ENCODE measurements around the gene PRELP. TPM values are rescaled to one million over a fixed set of nuclear protein-coding genes. Genes with fewer than 3 reads are reported as not detected.

The PRELP gene
- total RNA-seq, 1 experiment from 2014 or later, result not detected

- in situ Hi-C loops (cut with HindIII; ENCODE audit: low pct_unique_long_range_greater_than_20kb, low sequenced_read_pairs), result no loop called here
- DNase-seq (ENCODE audit: low read depth), result no peak
Measured at GRCh38 chr1:203493901-203494300, 18.3 kb downstream of the PRELP start, which contains the start of gene OPTC. Gene OPTC, plus strand, starts transcription at chr1:203494153. Its CDS starts 1,853 bp downstream, at chr1:203496006.

DNA sequence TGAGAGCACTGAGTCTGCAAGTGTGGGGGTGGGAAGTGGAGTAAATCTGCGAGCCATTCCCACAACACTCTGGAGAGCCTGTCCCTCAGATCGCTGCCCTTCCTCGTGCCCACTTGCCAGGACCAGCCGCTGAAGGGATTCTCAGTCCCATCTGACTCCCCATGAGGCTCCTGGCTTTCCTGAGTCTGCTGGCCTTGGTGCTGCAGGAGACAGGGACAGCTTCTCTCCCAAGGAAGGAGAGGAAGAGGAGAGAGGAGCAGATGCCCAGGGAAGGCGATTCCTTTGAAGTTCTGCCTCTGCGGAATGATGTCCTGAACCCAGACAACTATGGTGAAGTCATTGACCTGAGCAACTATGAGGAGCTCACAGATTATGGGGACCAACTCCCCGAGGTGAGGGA lies 20.2 kb downstream of the PRELP start:
- in situ Hi-C loops (cut with HindIII; ENCODE audit: low pct_unique_long_range_greater_than_20kb, low sequenced_read_pairs), result no loop called here
- no peak for DNase-seq (ENCODE audit: low read depth)

DNA sequence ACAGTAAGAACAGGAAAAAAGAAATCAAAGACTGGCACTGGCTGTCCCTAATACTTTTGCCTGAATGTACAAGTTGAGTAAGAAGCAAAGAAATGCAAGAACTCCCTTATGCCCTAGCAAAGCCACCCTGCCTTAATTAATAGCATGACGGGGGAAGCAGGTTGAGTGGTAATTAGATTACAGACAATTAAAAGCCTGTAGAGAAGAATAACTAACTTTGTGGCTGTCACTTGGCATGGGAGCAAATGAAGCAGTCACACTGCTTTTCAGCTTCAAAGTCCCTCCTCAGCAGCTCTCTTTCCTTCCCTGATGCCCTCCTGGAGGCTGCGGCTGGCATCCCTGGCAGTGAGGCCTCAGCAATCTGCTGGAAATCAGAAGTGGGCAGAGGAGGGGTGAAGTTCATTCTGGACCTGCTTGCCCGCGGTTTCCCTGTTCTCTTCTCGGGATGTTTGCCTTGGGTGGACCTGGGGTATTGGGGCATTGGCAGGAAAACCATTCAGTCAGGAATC lies 21.7 kb downstream of the PRELP start:
- no peak for DNase-seq (ENCODE audit: low read depth)
- in situ Hi-C loops (cut with HindIII; ENCODE audit: low pct_unique_long_range_greater_than_20kb, low sequenced_read_pairs), result no loop called here

DNA sequence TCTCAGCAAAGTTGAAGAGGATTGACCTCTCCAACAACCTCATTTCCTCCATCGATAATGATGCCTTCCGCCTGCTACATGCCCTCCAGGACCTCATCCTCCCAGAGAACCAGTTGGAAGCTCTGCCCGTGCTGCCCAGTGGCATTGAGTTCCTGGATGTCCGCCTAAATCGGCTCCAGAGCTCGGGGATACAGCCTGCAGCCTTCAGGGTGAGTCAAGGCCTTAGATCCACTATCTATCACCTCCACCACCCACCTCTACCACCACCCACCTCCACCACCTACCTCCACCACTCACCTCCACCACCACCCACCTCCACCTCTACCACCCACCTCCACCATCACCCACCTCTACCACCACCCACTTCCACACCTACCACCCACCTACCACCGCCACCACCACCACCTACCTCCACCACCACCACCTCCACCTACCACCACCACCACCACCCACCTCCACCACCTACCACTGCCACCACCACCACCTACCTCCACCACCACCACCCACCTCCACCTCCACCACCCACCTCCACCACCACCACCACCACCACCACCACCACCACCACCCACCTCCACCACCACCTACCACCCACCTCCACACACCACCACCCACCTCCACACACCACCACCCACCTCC lies 24.2 kb downstream of the PRELP start:
- in situ Hi-C loops (cut with HindIII; ENCODE audit: low pct_unique_long_range_greater_than_20kb, low sequenced_read_pairs), result no loop called here
- no peak for DNase-seq (ENCODE audit: low read depth)

- in situ Hi-C loops (cut with HindIII; ENCODE audit: low pct_unique_long_range_greater_than_20kb, low sequenced_read_pairs), result no loop called here
- DNase-seq (ENCODE audit: low read depth), result no peak
Measured at GRCh38 chr1:203500279-203500678, 24.7 kb downstream of the PRELP start.

DNA sequence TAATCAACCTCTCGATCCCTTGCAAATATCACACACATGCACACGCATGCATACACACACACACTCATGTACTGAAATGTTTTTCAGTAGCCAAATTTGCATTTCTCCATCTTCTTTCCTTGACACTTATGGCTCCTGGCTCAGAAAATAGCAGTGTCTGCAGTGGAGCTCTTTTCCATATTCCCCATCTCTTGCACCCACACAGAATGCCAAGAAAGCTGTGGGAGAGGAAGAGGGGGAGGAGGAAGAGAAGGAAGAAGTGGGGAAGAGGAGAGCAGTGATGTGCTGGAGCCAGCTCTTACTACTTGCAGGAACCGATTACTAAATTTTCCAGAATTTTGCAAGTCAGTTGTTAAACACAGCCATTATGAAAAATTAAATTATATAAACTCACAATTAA lies 28.2 kb downstream of the PRELP start:
- no peak for DNase-seq (ENCODE audit: low read depth)
- in situ Hi-C loops (cut with HindIII; ENCODE audit: low pct_unique_long_range_greater_than_20kb, low sequenced_read_pairs), result no loop called here

- peak; percentile 64 for DNase-seq (ENCODE audit: low read depth)
- in situ Hi-C loops (cut with HindIII; ENCODE audit: low pct_unique_long_range_greater_than_20kb, low sequenced_read_pairs), result no loop called here
Measured at GRCh38 chr1:203504400-203505250, 29.0 kb downstream of the PRELP start.

DNA sequence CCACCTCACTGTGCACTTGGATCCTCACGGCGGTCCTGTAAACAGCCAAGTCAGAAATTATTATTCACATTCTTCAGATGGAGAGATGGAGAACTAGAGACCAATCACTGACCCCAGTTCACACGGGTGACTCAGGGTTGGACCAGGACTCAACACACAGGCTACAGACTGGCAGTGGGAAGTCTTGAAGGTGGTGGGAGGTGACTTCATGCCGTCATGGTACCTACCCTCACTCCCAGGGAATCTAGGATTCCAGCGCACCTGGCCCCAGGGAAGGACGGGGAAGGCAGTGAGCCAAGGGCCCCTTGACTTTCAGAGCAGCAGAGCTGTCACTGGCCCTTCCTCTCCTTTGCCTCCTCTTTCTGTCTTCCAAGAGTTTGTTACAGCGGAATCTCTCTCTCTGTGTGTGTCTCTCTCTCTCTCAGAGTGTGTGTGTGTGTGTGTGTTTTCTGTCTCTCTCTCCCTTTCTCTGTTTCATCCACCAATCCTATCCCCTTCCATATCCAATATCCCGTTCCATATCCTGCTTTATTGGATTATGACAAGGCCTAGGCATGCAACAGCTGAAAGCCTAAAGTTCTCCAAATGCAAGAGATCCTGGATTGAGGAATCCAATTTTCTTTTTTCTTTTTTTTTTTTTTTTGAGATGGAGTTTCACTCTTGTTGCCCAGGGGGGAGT lies 30.1 kb downstream of the PRELP start:
- no peak for DNase-seq (ENCODE audit: low read depth)
- in situ Hi-C loops (cut with HindIII; ENCODE audit: low pct_unique_long_range_greater_than_20kb, low sequenced_read_pairs), result no loop called here

GRCh38 chr1:203506858-203507626 lies 31.4 kb downstream of the PRELP start:
- DNase-seq (ENCODE audit: low read depth), result no peak
- in situ Hi-C loops (cut with HindIII; ENCODE audit: low pct_unique_long_range_greater_than_20kb, low sequenced_read_pairs), result no loop called here

DNA sequence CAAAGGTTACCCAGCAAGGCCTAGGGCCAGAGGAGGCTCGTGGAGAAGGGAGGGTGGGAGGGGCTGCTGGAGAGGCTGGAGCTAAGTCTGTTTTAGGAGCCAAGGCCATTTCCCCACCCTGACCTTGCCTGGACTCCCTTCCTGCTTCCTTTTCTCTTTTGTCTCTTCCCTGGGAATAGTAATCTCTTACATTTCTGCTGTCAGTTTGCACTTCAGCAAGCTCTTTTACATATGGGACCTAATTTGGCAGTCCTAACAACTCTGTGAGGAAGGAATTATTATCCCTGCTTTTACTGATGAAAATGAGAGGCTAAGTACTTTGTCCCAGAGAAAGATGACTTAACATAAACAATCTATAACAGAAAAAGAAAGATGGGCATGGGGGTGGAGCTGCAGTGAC lies 32.2 kb downstream of the PRELP start:
- DNase-seq (ENCODE audit: low read depth), result no peak
- in situ Hi-C loops (cut with HindIII; ENCODE audit: low pct_unique_long_range_greater_than_20kb, low sequenced_read_pairs), result no loop called here

GRCh38 chr1:203508463-203509073 lies 33.0 kb downstream of the PRELP start:
- no peak for DNase-seq (ENCODE audit: low read depth)

GRCh38 chr1:203509135-203509534 lies 33.5 kb downstream of the PRELP start:
- in situ Hi-C loops (cut with HindIII; ENCODE audit: low pct_unique_long_range_greater_than_20kb, low sequenced_read_pairs), result no loop called here
- DNase-seq (ENCODE audit: low read depth), result no peak

More at GRCh38 chr1:203508463-203509073, 33.0 kb downstream of the PRELP start:
- in situ Hi-C loops (cut with HindIII; ENCODE audit: low pct_unique_long_range_greater_than_20kb, low sequenced_read_pairs), result no loop called here

DNA sequence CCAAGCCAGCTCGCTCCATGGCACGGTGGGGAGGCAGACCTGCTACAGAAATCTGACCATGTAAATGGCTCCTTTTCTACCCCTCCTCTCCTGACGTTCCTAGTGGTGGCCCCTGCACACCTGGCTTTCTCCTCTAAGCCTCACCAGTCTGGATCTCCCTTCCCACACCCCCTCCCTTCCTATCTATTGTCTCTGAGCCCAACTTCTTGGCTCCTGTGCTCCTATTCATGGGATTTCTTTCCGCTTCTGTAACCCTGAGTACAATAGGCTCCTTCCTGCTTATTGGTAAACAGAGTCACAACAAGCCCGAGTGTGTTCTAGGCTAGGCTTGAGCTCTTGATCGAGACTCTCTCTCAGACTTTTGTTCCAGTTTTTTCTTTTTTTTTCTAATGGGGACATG lies 35.9 kb downstream of the PRELP start:
- no peak for DNase-seq (ENCODE audit: low read depth)
- in situ Hi-C loops (cut with HindIII; ENCODE audit: low pct_unique_long_range_greater_than_20kb, low sequenced_read_pairs), result no loop called here

GRCh38 chr1:203511930-203512329 lies 36.3 kb downstream of the PRELP start:
- DNase-seq (ENCODE audit: low read depth), result no peak

GRCh38 chr1:203512517-203512847 lies 36.9 kb downstream of the PRELP start:
- no peak for DNase-seq (ENCODE audit: low read depth)
- in situ Hi-C loops (cut with HindIII; ENCODE audit: low pct_unique_long_range_greater_than_20kb, low sequenced_read_pairs), result no loop called here

More at GRCh38 chr1:203511930-203512329, 36.3 kb downstream of the PRELP start:
- in situ Hi-C loops (cut with HindIII; ENCODE audit: low pct_unique_long_range_greater_than_20kb, low sequenced_read_pairs), result no loop called here

- in situ Hi-C loops (cut with HindIII; ENCODE audit: low pct_unique_long_range_greater_than_20kb, low sequenced_read_pairs), result no loop called here
- peak; percentile 89 for DNase-seq (ENCODE audit: low read depth)
Measured at GRCh38 chr1:203512848-203513584, 37.4 kb downstream of the PRELP start.

- no peak for DNase-seq (ENCODE audit: low read depth)
- in situ Hi-C loops (cut with HindIII; ENCODE audit: low pct_unique_long_range_greater_than_20kb, low sequenced_read_pairs), result no loop called here
Measured at GRCh38 chr1:203513585-203514031, 38.0 kb downstream of the PRELP start.
